Measurements from ENCODE around the gene FERMT3. TPM values are rescaled to one million over a fixed set of nuclear protein-coding genes. Genes with fewer than 3 reads are reported as not detected.

The FERMT3 gene
- total and polyA plus RNA-seq, 2 of the 13 experiments (the other 11 are each of a cell fraction or from before 2014, with no cell fraction given), result 0.29 TPM; not detected in 1

GRCh38 chr11:64183890-64184289 lies 22.6 kb upstream of the FERMT3 start:
- Histone ChIP-seq H3K79me2 (ENCODE audit: insufficient read depth, low read length) (no peaks in the 10 kb centered on the region), H3K27me3 (ENCODE audit: control insufficient read depth in 1 of 2, insufficient read depth in 2 of 2, low read length in 2 of 2) (no peaks in the 10 kb centered on the region), H3K27ac (ENCODE audit: extremely low read length, insufficient read depth, low read length) (no peak overlapping the region), H3K4me2 (ENCODE audit: low read depth, low read length) (peak overlapping the region; percentile 88), H3K4me1 (ENCODE audit: insufficient read depth, low read length) (peaks cover 44% of the 10 kb centered on the region), H3K9ac (ENCODE audit: insufficient read depth, low read depth, low read length) (no peak overlapping the region), H3K4me3 (replicated peaks in 1 of 3; ENCODE audit: insufficient read depth in 1 of 3, low read depth in 2 of 3, low read length in 3 of 3) (peak overlapping the region in 1 of 3 experiments; percentile 75; a peak in 2 of 6 replicates), H3K9me3 (ENCODE audit: low read length) (no peaks in the 10 kb centered on the region), H4K20me1 (ENCODE audit: insufficient read depth, low read length) (peaks cover 7% of the 10 kb centered on the region), H2AFZ (ENCODE audit: low read length) (no peak overlapping the region), H3K36me3 (replicated peaks in 1 of 2; ENCODE audit: control insufficient read depth in 1 of 2, insufficient read depth in 2 of 2, low read length in 2 of 2) (no peaks in the 10 kb centered on the region)
- intact Hi-C loops (cut with micrococcal nuclease; ENCODE audit: unreplicated experiment), result loop anchor here (10.0 kb wide), 1 partner anchor 121 kb away; the partner anchor contains the start of genes CATSPERZ and ESRRA
- TF ChIP-seq, protein P1, sequence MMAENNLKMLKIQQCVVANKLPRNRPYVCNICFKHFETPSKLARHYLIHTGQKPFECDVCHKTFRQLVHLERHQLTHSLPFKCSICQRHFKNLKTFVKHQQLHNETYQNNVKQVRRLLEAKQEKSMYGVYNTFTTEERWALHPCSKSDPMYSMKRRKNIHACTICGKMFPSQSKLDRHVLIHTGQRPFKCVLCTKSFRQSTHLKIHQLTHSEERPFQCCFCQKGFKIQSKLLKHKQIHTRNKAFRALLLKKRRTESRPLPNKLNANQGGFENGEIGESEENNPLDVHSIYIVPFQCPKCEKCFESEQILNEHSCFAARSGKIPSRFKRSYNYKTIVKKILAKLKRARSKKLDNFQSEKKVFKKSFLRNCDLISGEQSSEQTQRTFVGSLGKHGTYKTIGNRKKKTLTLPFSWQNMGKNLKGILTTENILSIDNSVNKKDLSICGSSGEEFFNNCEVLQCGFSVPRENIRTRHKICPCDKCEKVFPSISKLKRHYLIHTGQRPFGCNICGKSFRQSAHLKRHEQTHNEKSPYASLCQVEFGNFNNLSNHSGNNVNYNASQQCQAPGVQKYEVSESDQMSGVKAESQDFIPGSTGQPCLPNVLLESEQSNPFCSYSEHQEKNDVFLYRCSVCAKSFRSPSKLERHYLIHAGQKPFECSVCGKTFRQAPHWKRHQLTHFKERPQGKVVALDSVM (CRISPR knock-in tag; IDR thresholded peaks at IDR 0.05), result no peak
- TF ChIP-seq ZMYM3 (CRISPR knock-in tag; IDR thresholded peaks at IDR 0.05) (peak; percentile 75), HMGXB4 (CRISPR knock-in tag; IDR thresholded peaks at IDR 0.05; ENCODE audit: borderline replicate concordance in 1 of 2, low read depth in 1 of 2) (0 out of 4 replicates have a peak, but pooled peaks of 1 of the 2 experiments have one; percentile 34)
- TF ChIP-seq, protein P2, sequence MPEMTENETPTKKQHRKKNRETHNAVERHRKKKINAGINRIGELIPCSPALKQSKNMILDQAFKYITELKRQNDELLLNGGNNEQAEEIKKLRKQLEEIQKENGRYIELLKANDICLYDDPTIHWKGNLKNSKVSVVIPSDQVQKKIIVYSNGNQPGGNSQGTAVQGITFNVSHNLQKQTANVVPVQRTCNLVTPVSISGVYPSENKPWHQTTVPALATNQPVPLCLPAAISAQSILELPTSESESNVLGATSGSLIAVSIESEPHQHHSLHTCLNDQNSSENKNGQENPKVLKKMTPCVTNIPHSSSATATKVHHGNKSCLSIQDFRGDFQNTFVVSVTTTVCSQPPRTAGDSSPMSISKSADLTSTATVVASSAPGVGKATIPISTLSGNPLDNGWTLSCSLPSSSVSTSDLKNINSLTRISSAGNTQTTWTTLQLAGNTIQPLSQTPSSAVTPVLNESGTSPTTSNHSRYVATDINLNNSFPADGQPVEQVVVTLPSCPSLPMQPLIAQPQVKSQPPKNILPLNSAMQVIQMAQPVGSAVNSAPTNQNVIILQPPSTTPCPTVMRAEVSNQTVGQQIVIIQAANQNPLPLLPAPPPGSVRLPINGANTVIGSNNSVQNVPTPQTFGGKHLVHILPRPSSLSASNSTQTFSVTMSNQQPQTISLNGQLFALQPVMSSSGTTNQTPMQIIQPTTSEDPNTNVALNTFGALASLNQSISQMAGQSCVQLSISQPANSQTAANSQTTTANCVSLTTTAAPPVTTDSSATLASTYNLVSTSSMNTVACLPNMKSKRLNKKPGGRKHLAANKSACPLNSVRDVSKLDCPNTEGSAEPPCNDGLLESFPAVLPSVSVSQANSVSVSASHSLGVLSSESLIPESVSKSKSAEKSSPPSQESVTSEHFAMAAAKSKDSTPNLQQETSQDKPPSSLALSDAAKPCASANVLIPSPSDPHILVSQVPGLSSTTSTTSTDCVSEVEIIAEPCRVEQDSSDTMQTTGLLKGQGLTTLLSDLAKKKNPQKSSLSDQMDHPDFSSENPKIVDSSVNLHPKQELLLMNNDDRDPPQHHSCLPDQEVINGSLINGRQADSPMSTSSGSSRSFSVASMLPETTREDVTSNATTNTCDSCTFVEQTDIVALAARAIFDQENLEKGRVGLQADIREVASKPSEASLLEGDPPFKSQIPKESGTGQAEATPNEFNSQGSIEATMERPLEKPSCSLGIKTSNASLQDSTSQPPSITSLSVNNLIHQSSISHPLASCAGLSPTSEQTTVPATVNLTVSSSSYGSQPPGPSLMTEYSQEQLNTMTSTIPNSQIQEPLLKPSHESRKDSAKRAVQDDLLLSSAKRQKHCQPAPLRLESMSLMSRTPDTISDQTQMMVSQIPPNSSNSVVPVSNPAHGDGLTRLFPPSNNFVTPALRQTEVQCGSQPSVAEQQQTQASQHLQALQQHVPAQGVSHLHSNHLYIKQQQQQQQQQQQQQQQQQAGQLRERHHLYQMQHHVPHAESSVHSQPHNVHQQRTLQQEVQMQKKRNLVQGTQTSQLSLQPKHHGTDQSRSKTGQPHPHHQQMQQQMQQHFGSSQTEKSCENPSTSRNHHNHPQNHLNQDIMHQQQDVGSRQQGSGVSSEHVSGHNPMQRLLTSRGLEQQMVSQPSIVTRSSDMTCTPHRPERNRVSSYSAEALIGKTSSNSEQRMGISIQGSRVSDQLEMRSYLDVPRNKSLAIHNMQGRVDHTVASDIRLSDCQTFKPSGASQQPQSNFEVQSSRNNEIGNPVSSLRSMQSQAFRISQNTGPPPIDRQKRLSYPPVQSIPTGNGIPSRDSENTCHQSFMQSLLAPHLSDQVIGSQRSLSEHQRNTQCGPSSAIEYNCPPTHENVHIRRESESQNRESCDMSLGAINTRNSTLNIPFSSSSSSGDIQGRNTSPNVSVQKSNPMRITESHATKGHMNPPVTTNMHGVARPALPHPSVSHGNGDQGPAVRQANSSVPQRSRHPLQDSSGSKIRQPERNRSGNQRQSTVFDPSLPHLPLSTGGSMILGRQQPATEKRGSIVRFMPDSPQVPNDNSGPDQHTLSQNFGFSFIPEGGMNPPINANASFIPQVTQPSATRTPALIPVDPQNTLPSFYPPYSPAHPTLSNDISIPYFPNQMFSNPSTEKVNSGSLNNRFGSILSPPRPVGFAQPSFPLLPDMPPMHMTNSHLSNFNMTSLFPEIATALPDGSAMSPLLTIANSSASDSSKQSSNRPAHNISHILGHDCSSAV (CRISPR knock-in tag; IDR thresholded peaks at IDR 0.05; ENCODE audit: borderline replicate concordance), result no peak
- in situ Hi-C loops (cut with HindIII; ENCODE audit: extremely low pct_ligation_motif_present, low pct_unique_long_range_greater_than_20kb), result no loop called here
- ChIA-PET CTCF (ENCODE audit: low intra/inter-chr PET ratio, low total read pairs) (no interaction called here), POLR2A (interaction anchor here (0.6 to 2.5 kb wide), 5 partner anchors 10 to 92 kb away, joined by 3 to 31 read pairs (median 8); partner anchors contain the start of genes FERMT3 and MACROD1)
- WGBS (ENCODE audit: low lambda C conversion rate), result 80% methylated on average over 7 of the region's 7 CpGs
- no peak for FAIRE-seq
- ATAC-seq, result no peak
- no peak for DNase-seq (ENCODE audit: low spot score)
- no TSS peak for BruUV-seq (replicated peaks)
